Measurements from ENCODE around the gene CYP26C1.

Gene CYP26C1

DNA sequence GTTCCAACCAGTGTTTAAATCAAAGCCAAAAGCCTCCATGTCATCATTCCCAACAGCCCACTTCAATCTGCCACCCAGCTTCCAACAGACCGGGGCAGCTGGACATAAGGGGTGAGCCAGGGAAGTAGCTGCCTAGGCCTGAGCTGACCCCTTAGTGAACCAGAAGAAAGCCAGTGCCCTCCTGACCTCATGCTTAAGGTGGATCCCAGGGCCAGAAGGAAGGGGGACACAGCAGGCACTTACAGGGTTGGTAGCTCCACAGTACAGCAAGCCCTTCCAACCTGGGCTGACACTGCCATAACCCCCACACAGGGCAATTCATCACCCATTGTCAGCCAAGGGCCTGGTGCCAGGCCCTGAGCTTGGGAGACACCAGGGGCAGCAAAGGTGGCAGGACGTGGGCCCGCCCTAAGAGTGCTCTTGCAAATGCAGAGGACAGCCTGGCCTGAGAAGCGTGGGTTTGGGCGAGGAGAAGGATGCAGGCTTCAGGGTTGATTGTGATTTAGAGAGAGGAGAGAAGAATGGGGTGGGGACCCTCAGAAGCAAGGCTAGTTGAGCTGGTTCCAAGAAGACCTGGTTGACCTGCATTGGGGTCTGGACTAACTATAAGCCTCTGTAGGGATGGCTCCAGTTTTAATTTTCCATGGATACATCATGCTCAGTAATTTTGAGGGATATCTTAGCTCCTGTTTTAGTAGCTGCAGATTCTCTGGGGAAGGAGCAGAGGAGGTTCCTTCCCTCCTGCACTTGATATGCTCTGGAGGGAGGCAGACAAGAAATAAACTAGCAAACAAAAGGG is 10.0 kb downstream of the CYP26C1 start:
- no peak for DNase-seq (ENCODE audit: low read depth)
- TF ChIP-seq, protein P1, sequence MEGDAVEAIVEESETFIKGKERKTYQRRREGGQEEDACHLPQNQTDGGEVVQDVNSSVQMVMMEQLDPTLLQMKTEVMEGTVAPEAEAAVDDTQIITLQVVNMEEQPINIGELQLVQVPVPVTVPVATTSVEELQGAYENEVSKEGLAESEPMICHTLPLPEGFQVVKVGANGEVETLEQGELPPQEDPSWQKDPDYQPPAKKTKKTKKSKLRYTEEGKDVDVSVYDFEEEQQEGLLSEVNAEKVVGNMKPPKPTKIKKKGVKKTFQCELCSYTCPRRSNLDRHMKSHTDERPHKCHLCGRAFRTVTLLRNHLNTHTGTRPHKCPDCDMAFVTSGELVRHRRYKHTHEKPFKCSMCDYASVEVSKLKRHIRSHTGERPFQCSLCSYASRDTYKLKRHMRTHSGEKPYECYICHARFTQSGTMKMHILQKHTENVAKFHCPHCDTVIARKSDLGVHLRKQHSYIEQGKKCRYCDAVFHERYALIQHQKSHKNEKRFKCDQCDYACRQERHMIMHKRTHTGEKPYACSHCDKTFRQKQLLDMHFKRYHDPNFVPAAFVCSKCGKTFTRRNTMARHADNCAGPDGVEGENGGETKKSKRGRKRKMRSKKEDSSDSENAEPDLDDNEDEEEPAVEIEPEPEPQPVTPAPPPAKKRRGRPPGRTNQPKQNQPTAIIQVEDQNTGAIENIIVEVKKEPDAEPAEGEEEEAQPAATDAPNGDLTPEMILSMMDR (IDR thresholded peaks at IDR 0.05; ENCODE audit: control insufficient read depth, extremely low read depth, insufficient read depth), result no peak
- no peak overlapping the region for H3K4me3 ChIP-seq (ENCODE audit: low read depth, low read length)

DNA sequence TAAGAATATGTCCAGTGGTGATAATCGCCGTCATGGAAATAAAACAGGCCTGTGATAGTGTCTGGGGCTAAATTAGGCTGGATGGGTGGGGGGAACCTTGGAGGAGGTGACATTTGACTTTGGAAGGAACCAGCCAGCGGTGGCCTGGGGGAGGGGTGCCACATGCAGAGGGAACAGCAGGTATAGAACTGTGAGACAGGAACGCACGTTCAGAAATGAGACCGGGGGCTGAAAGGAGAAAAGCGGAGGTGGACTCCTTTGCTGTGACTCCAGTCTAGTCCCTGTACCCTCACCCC is 10.5 kb downstream of the CYP26C1 start:
- H3K4me3 ChIP-seq (ENCODE audit: low read depth, low read length), result no peak overlapping the region
- no peak for DNase-seq (ENCODE audit: low read depth)
- TF ChIP-seq, protein P1 (IDR thresholded peaks at IDR 0.05; ENCODE audit: control insufficient read depth, extremely low read depth, insufficient read depth), result no peak

DNA sequence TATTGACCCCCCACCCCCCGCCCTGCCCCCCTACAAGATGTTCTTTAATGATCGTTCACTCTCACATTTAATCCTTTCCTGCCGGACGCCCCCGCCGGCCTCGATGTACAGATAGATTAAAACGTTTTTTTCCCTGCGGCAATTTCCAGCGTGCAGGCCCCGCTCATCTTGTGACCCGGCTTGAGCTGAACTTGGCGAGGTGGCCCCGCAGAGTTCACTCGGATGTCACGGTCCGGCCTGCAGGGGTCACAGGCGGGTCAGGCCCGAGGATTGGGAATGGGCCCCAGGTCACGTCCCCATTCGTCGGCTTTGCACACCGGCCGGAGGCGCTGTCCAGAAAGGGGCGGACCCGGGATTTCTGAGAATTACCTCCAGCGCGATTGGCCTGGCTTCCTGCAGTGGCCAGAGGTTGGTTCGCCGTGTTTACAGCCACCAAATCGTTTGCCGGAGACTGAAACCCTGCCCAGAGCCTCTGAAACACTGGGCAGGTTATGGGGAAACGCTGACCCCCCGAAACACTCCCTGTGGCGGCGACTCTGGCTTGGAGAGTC is 11.2 kb downstream of the CYP26C1 start:
- DNase-seq (ENCODE audit: low read depth), result peak; percentile 48
- TF ChIP-seq, protein P1 (IDR thresholded peaks at IDR 0.05; ENCODE audit: control insufficient read depth, extremely low read depth, insufficient read depth), result no peak
- peak overlapping the region; percentile 41 for H3K4me3 ChIP-seq (ENCODE audit: low read depth, low read length)

DNA sequence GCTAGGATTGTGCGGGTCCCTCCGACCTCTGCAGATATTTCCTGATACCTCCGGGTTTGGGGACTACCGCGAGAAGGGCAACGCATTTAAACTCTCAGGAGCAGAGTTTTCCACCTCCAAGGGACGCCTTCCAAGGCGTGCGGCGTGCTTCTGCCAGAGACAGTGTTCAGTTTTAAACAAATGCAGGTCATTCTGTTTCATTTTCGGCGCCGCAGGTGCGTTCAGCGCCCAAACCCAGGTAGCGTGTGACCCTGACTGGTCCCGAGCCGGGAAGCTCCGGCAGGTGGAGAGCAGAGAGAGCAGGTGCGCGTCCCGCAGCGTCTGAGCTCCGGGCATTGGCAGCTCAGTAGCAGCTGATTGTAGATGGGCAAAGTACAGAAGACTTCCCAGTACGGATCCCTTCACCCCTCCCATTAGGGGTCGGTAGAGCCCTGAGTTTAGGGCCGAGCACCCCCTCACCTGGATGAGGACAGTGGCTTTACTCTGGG is 11.7 kb downstream of the CYP26C1 start:
- TF ChIP-seq, protein P1 (IDR thresholded peaks at IDR 0.05; ENCODE audit: control insufficient read depth, extremely low read depth, insufficient read depth), result no peak
- DNase-seq (ENCODE audit: low read depth), result no peak
- H3K4me3 ChIP-seq (ENCODE audit: low read depth, low read length), result peak overlapping the region; percentile 41

DNA sequence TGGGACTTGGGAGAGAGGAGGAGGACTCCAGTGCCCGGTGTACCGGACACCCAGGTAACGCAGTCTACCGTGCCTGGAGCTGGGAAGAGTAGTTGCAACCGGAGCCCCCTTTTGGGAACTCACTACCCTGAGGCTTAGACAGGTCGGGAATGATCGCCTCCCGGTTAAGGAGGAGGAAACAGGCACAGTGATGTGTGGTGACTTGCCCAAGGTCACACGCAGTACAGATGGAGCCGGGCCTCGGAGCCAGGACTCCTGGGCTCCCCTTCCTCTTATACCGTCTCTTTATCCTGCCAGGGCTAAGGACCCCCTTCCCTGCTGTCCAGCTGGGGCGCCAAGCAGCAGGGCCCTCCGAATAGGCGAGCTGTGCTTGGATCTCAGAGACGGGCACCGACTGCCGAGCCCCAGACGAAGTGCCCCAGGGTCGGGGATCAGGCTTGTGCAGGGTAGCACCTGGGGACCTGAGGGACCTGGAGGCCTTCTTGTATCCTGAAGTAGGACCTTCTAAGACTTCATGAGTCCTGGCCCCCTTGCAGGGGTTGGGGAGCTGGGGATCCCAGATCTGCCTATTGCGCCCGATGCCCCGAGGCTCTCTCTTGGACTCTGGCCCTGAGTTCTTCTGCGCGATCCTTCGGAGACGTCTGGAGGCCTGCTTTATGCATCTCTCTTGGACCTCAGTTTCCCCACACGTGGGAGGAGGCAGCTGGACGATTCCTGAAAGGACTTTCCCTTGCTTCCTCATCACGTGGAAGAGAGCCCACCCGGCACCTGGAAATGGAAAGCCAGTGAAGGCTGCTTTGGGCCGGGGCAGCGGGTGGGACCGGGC is 12.3 kb downstream of the CYP26C1 start:
- TF ChIP-seq, protein P1 (IDR thresholded peaks at IDR 0.05; ENCODE audit: control insufficient read depth, extremely low read depth, insufficient read depth), result no peak
- H3K4me3 ChIP-seq (ENCODE audit: low read depth, low read length), result peak overlapping the region; percentile 48
- DNase-seq (ENCODE audit: low read depth), result no peak

- TF ChIP-seq, protein P1 (IDR thresholded peaks at IDR 0.05; ENCODE audit: control insufficient read depth, extremely low read depth, insufficient read depth), result peak; percentile 32; the same call in 1 of the 2 replicates
- peak within 1 kb of the TSS; percentile 48 for H3K4me3 ChIP-seq (ENCODE audit: low read depth, low read length)
- no peak for DNase-seq (ENCODE audit: low read depth)
Observed at GRCh38 chr10:93073539-93074146, 13.0 kb downstream of the CYP26C1 start, which contains the start of gene CYP26A1. TSS of gene CYP26A1 (plus strand) at chr10:93073893. CDS start at chr10:93073935, 42 bp downstream.

Data from LNCaP clone FGC (cell line).